WERI-Rb-1 (cell line): ENCODE measurements around the gene NFS1.

Experiments
- DNase-seq: peaks from one replicate; pipeline ENCODE4 v3.0.0-alpha.2; 2020
- H3K27ac ChIP-seq: fragments of 250-450 bp; sonication (Bioruptor Pico); 2 replicates; pipeline ENCODE4 v1.5.1; 2020; ENCODE audit warnings: mild to moderate bottlenecking, moderate library complexity
- H3K27me3 ChIP-seq: fragments of 250-450 bp; sonication (Bioruptor Pico); 2 replicates; pipeline ENCODE4 v1.5.1; 2021; ENCODE audit warnings: mild to moderate bottlenecking, low read depth, moderate library complexity; ENCODE audit not compliant: insufficient read depth, severe bottlenecking
- H3K36me3 ChIP-seq: fragments of 250-450 bp; sonication (Bioruptor Pico); 2 replicates; pipeline ENCODE4 v1.5.1; 2020; ENCODE audit warnings: mild to moderate bottlenecking, moderate library complexity
- H3K4me3 ChIP-seq: 2 replicates; pipeline ENCODE4 v1.5.1; 2011; ENCODE audit warnings: low read depth, mild to moderate bottlenecking, control low read depth, low read length
- H3K9me3 ChIP-seq: fragments of 250-450 bp; sonication (Bioruptor Pico); 2 replicates; pipeline ENCODE4 v1.5.1; 2021; ENCODE audit warnings: mild to moderate bottlenecking, moderate library complexity; ENCODE audit not compliant: severe bottlenecking
- TF ChIP-seq, protein P1 (sequence below): IDR thresholded peaks from 2 replicates; pipeline ENCODE4 v1.5.1; 2011; ENCODE audit warnings: low read depth, mild to moderate bottlenecking, control low read depth, inconsistent platforms, low read length

The NFS1 gene

GRCh38 chr20:35625584-35626385 lies 73.4 kb downstream of the NFS1 start:
- Histone ChIP-seq H3K4me3 (no peak overlapping the region), H3K27ac (peak overlapping the region; percentile 54), H3K36me3 (peaks cover 46% of the 10 kb centered on the region), H3K9me3 (no peaks in the 10 kb centered on the region), H3K27me3 (no peaks in the 10 kb centered on the region)
- DNase-seq = no peak
- TF ChIP-seq, protein P1, sequence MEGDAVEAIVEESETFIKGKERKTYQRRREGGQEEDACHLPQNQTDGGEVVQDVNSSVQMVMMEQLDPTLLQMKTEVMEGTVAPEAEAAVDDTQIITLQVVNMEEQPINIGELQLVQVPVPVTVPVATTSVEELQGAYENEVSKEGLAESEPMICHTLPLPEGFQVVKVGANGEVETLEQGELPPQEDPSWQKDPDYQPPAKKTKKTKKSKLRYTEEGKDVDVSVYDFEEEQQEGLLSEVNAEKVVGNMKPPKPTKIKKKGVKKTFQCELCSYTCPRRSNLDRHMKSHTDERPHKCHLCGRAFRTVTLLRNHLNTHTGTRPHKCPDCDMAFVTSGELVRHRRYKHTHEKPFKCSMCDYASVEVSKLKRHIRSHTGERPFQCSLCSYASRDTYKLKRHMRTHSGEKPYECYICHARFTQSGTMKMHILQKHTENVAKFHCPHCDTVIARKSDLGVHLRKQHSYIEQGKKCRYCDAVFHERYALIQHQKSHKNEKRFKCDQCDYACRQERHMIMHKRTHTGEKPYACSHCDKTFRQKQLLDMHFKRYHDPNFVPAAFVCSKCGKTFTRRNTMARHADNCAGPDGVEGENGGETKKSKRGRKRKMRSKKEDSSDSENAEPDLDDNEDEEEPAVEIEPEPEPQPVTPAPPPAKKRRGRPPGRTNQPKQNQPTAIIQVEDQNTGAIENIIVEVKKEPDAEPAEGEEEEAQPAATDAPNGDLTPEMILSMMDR = no peak

GRCh38 chr20:35621560-35621946 lies 77.6 kb downstream of the NFS1 start:
- no peaks in the 10 kb centered on the region for H3K27me3 ChIP-seq
- peaks cover 18% of the 10 kb centered on the region for H3K36me3 ChIP-seq
- no peak overlapping the region for H3K4me3 ChIP-seq
- no peaks in the 10 kb centered on the region for H3K9me3 ChIP-seq
- DNase-seq = no peak
- TF ChIP-seq, protein P1 = 0 out of 2 replicates have a peak, but pooled peaks have one; percentile 13
- no peak overlapping the region for H3K27ac ChIP-seq

DNA sequence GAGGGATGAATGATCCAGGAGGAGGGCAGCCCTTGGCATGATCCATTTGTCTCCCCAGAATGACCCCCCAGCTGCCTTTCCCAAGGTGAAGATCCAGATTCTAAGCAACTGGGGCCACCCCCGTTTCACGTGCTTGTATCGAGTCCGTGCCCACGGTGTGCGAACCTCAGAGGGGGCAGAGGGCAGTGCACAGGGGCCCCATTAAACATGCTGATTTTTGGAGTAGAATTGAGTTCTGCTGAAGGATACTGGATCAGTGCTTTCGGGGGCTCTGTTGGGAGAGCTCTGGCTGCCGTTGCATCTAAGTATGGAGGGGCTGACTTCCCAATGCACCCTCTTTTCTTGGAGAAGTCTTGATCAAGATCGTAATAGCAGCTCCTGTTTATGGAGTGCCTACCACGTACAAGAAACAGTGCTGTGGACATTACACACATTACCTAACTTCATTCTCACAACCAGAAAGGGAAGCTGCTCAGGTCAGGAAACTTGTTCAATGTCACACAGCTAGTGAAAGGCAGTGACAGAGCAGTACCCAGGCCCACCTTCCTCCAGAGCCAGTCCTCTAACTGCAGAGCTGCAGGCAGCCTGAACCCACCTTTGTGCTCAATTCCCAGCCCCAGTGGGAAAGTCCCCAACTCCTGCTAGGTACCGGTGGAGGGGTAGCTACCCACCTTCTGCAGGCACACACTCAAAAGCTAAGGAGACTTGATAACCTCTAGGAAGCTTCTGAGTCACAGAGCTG lies 78.2 kb downstream of the NFS1 start:
- no peaks in the 10 kb centered on the region for H3K9me3 ChIP-seq
- no peaks in the 10 kb centered on the region for H3K27me3 ChIP-seq

DNA sequence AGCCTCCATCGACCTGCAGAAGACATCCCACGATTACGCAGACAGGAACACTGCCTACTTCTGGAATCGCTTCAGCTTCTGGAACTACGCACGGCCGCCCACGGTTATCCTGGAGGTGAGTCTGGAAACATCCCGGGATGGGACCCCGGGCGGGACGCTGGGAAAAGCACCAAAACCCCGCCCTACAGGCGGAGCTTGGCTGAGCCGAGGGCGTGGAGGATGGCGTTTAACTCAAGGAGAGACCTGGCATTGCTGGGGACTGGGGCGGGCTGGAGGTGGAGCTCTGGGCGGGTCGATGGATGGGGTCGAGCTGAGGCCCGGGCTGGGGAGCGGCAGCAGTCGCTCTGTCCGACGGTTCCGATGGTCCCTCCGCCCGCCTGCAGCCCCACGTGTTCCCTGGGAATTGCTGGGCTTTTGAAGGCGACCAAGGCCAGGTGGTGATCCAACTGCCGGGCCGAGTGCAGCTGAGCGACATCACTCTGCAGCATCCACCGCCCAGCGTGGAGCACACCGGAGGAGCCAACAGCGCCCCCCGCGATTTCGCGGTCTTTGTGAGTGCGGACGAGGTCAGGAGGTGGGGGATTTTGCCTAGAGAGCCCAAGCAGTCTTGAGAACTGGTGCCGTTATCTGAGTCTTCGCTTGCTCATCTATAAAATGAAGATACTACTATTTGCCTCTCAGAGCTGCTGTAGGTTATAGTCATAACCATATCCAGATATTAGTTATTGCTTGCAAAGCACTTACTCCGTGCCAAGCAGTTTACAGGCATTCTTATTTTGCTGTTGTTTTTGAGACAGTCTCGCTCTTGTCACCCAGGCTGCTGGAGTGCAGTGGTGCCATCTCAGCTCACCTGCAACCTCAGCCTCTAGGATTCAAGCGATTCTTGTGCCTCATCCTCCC lies 79.7 kb downstream of the NFS1 start:
- Histone ChIP-seq H3K9me3 (no peaks in the 10 kb centered on the region), H3K27me3 (no peaks in the 10 kb centered on the region), H3K36me3 (no peaks in the 10 kb centered on the region), H3K27ac (peak overlapping the region; percentile 56), H3K4me3 (peak overlapping the region; percentile 59)
- peak; percentile 96 for DNase-seq
- TF ChIP-seq, protein P1 = peak; percentile 81

More for the DNA sequence above, 78.2 kb downstream of the NFS1 start:
- no peak overlapping the region for H3K4me3 ChIP-seq
- TF ChIP-seq, protein P1 = no peak
- H3K36me3 ChIP-seq = peaks cover 13% of the 10 kb centered on the region
- H3K27ac ChIP-seq = no peak overlapping the region
- DNase-seq = no peak

GRCh38 chr20:35618263-35619131 lies 80.7 kb downstream of the NFS1 start:
- H3K27ac ChIP-seq = no peak overlapping the region
- no peaks in the 10 kb centered on the region for H3K9me3 ChIP-seq

More at GRCh38 chr20:35618263-35619131, 80.7 kb downstream of the NFS1 start:
- Histone ChIP-seq H3K27me3 (no peaks in the 10 kb centered on the region), H3K4me3 (peak overlapping the region; percentile 59), H3K36me3 (no peaks in the 10 kb centered on the region)
- TF ChIP-seq, protein P1 = no peak
- DNase-seq = peak; percentile 30
